T-helper 17 cell (primary cell): Measurements from ENCODE around the gene ONECUT2. TPM values are rescaled to one million over a fixed set of nuclear protein-coding genes. Genes with fewer than 3 reads are reported as not detected.
A peak's percentile ranks its signal among the peaks of the same experiment; 100 is the strongest.

Source experiments
- ATAC-seq: fragments of 150-1000 bp; cut with Tn5 transposase; 2 replicates; pipeline ENCODE4 v1.10.0; 2021; ENCODE audit warnings: mild to moderate bottlenecking, moderate library complexity
- DNase-seq, 3 donors: peaks; one replicate each; pipeline versions ENCODE4 v3.0.0 to v3.0.0-alpha.2; 2020 to 2021
- H3K9me3 ChIP-seq: one replicate; pipeline ENCODE4 v1.7.0; 2013; ENCODE audit warnings: low read length, mild to moderate bottlenecking; ENCODE audit not compliant: control insufficient read depth, poor library complexity, severe bottlenecking
- H3K27ac Mint-ChIP-seq: one replicate; pipeline ENCODE4 v1.8.0; 2022; ENCODE audit warnings: mild to moderate bottlenecking, moderate library complexity, mixed read lengths
- H3K27me3 Mint-ChIP-seq: one replicate; pipeline ENCODE4 v1.8.0; 2022; ENCODE audit warnings: mixed read lengths
- H3K36me3 Mint-ChIP-seq: one replicate; pipeline ENCODE4 v1.8.0; 2022; ENCODE audit warnings: low read depth, mixed read lengths
- H3K4me1 Mint-ChIP-seq: one replicate; pipeline ENCODE4 v1.8.0; 2022; ENCODE audit warnings: mild to moderate bottlenecking, mixed read lengths
- H3K4me3 Mint-ChIP-seq: one replicate; pipeline ENCODE4 v1.8.0; 2022; ENCODE audit warnings: mild to moderate bottlenecking, moderate library complexity, mixed read lengths
- total RNA-seq, 4 donors: library from RNA in 2 of 4; stranded (reverse) in 2 of 4; gene quantifications; one replicate each; pipeline ENCODE4 v1.2.3 and lab custom pipeline; 2022 to 2026

ONECUT2 gene
- total RNA-seq, 2 donors from 2014 or later, result not detected

DNA sequence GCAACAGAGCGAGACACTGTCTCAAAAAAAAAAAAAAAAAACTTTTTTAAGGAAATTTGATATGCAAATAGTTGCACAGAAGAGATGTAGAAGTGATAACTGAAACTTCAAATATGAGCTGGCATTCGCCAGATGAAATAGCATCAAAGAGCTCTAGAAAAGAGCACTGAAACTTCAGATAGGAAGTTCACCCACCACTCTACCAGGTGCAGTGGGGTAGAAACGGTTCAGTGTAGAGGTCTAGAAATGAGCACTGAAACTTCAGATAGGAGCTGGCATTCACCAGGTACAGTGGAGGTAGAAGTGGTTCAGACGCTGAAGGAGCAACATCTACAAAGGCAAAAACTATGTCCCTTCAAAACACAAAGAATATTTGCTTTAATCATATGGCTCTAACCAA, 9.0 kb upstream of the ONECUT2 start:
- H3K27me3 Mint-ChIP-seq, result peaks cover 56% of the 10 kb centered on the region
- H3K36me3 Mint-ChIP-seq, result no peaks in the 10 kb centered on the region
- no peak overlapping the region for H3K27ac Mint-ChIP-seq
- H3K4me3 Mint-ChIP-seq, result no peak overlapping the region
- ATAC-seq, result no peak
- DNase-seq, result no peak
- peaks cover 3% of the 10 kb centered on the region for H3K4me1 Mint-ChIP-seq
- peaks cover 3% of the 10 kb centered on the region for H3K9me3 ChIP-seq

DNA sequence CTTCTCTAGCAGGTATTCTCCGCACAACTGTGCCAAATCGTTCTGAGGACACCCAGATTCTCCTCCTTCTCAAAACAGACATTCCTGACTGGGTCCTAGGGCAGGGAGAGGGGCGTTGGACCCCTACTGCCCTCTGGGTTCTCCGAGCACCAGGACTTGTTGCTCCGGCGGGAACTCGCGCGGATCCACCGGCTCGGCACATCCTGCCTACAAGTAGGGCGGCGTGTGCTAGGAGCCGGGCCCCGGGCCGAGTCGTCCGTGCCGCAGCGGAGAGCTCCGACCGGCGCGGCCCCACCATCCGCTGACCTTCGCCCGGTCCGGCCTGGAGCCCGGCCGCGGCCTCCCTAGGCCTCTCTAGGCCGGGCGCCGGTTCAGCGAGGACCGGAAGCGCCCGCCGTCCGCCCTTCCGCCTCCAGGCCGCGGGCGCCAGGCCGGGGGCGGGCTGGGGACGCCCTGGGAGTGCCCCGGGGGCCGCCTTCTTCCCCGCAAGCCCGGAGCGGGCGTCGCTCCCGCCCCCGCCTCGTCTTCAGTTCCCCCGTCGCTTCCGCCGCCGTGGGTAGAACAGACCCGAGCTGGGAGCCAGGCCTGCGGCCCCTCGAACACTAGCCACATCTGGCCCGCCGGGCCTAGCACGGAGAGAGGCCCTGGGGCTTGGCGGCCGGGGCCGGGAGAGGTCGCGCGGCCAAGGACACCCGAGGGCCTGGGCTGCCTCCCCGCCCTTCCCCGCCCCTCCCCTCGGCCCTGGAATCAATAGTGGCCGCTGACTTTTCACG, 7.6 kb upstream of the ONECUT2 start:
- H3K9me3 ChIP-seq, result peaks cover 3% of the 10 kb centered on the region
- H3K27me3 Mint-ChIP-seq, result peaks cover 61% of the 10 kb centered on the region
- no peak for ATAC-seq
- peak overlapping the region; percentile 73 for H3K4me3 Mint-ChIP-seq
- DNase-seq, result no peak
- H3K4me1 Mint-ChIP-seq, result peaks cover 3% of the 10 kb centered on the region
- no peaks in the 10 kb centered on the region for H3K36me3 Mint-ChIP-seq
- H3K27ac Mint-ChIP-seq, result no peak overlapping the region

DNA sequence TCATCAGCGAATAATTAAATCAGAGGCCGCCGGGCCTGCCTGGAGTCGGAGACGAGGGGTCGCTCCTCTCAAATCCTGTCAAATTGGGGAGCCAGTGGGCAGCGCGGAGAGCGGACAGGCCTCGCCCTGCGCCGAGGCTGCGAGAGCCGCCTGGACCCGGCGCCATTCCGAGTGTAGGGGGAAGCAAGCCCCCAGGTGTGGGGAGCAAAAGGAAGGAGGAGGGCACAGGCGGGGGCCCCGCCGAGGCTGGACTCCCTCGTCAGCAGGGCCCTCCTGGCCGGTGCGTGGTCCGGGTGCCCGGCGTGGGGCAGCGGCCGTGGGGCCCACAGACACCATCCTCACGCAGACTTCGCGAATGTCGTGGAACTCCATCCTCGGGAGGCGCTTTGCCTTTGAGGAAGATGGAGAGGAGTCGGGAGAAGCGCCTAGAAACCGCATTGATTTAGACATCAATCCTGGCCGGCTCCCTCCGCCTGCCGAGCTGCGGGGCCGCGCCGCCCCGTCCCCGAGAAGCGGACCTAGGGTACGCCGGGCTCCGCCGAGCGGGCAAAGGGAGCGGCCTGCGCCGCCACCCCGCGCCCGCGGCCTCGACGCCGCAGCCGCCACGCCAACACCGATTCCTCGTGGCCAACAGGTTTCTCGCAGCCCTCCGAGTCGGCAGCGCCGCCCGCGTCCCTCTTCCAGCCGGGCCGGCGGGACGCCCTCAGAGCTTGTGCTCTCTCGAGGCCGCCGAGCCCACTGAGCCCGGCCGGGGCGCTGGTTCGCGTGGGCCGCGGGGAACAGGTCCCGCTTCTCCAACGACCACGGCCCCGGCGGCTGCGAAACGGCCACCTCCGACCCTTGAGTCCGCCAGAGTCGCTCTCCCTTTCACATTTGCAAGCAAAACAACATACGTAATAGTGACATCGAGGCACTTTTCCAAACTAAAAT, 6.7 kb upstream of the ONECUT2 start:
- no peaks in the 10 kb centered on the region for H3K36me3 Mint-ChIP-seq
- peak overlapping the region; percentile 73 for H3K4me3 Mint-ChIP-seq
- peaks cover 3% of the 10 kb centered on the region for H3K9me3 ChIP-seq
- peaks cover 3% of the 10 kb centered on the region for H3K4me1 Mint-ChIP-seq
- H3K27ac Mint-ChIP-seq, result peak overlapping the region; percentile 27
- peaks cover 63% of the 10 kb centered on the region for H3K27me3 Mint-ChIP-seq
- DNase-seq (no peak), ATAC-seq (no peak)

DNA sequence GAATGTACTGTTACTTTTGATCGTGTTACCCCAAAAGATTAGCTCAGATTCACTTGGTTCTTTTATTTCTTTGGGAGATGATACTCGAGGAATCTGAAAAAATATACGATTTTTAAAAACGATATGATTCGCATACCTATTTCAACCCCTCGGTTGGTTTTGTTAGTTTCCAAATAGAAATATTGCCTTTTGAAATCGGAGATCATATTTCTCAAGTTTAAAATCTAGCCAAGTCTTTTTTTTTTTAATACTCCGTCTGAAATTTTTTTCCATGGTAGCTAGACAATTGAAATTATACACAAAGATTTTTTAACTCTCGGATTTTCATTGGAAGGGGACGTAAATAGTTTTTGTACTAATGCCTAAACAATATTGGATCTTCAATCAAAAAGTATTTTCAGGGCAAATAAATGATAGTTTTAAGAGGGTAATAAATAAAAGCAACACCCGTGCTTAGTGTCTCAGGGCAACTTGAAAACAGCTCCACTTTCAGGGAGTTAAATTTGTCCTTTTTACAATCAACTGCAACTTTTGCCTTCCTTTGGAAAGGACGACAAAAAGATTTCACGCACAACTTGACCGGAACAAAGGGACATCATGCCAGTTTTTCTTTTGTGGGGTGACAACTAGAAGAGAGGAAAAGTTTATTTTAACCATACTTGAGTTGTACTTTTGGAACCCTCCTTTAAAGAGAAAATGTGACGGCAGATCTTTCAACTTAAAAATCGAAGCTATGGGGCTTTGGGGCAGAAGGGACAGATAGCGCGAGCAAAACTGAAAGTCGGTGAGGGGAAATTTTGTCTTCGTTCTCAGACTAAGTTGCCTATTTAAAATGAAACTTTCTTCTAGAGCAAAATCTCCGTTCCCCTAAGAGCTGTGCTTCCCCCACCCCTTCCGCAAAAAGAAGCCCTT, 5.8 kb upstream of the ONECUT2 start:
- no peak for ATAC-seq
- peaks cover 3% of the 10 kb centered on the region for H3K4me1 Mint-ChIP-seq
- H3K27me3 Mint-ChIP-seq, result peaks cover 69% of the 10 kb centered on the region
- DNase-seq, result no peak
- H3K27ac Mint-ChIP-seq, result peak overlapping the region; percentile 27
- H3K9me3 ChIP-seq, result peaks cover 3% of the 10 kb centered on the region
- peak overlapping the region; percentile 52 for H3K4me3 Mint-ChIP-seq
- no peaks in the 10 kb centered on the region for H3K36me3 Mint-ChIP-seq

DNA sequence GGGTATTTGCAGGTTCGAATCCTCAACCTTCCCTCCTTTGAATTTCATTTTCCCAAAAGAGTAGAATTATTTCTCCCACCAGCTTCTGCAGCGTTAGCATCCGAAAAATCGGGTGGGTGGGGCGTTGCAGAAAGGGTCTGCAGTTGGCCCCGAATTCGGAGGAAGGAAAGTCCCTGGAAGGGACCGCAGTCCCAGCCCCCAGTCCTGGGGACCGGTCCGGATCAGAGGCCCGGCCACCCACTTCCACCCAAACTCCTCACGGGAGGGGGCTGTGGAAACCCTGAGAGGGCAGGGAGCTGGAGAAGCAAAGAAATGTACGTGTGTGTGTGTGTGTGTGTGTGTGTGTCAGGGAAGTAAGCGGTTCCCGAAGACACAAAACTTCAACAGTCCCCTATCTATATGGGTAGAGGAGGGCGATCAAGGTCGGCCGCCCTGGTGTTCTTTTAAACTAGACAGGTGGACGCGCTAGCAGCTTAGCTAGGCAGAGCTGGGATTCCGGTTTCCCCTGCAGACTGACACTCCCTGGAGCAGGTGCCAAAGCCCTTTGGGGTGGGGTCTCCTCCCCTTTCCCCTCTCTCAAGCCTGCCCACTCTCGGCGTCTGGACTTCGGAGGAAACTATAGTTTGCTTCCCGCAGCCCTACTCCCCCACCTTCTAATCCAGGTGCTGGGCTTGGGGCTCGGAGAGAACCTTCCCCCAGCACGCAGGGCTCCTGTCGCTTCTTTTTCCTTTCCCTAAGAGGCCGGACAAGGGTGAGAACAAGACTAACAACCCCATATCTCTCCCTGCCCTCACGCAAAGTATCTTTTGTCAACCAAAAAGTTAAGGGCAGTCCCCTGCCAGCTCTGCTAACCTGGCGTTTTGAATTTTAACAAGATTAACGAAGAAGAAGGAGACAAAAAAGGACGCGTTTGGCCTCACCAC, 4.8 kb upstream of the ONECUT2 start:
- peaks cover 3% of the 10 kb centered on the region for H3K9me3 ChIP-seq
- peaks cover 67% of the 10 kb centered on the region for H3K27me3 Mint-ChIP-seq
- peak overlapping the region; percentile 52 for H3K4me3 Mint-ChIP-seq

DNA sequence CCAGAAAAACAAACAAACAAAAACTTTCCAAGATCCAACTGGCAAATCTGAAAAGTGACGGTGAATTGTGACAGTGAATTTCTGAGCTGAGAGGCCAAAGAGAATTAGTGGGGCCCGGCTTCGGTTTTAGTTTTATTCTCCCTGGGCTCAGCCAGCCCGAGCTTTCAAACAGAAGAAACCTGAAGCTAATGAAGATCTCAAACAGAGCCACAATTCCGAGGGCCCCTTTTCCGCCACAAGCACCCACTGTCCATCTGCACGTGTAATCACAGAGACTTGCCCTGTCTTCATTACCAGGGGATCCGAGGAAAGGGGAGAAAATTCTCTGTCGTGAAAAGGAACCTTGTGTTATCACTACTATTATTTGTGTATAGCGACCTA, 4.2 kb upstream of the ONECUT2 start:
- Mint-ChIP-seq H3K4me3 (no peak overlapping the region), H3K27ac (no peak overlapping the region), H3K4me1 (peaks cover 3% of the 10 kb centered on the region), H3K27me3 (peaks cover 64% of the 10 kb centered on the region), H3K36me3 (no peaks in the 10 kb centered on the region)
- no peak for ATAC-seq
- no peak for DNase-seq
- H3K9me3 ChIP-seq, result peaks cover 3% of the 10 kb centered on the region

More for the DNA sequence above, 4.8 kb upstream of the ONECUT2 start:
- DNase-seq (no peak), ATAC-seq (no peak)
- H3K27ac Mint-ChIP-seq, result no peak overlapping the region
- no peaks in the 10 kb centered on the region for H3K36me3 Mint-ChIP-seq
- peaks cover 3% of the 10 kb centered on the region for H3K4me1 Mint-ChIP-seq

DNA sequence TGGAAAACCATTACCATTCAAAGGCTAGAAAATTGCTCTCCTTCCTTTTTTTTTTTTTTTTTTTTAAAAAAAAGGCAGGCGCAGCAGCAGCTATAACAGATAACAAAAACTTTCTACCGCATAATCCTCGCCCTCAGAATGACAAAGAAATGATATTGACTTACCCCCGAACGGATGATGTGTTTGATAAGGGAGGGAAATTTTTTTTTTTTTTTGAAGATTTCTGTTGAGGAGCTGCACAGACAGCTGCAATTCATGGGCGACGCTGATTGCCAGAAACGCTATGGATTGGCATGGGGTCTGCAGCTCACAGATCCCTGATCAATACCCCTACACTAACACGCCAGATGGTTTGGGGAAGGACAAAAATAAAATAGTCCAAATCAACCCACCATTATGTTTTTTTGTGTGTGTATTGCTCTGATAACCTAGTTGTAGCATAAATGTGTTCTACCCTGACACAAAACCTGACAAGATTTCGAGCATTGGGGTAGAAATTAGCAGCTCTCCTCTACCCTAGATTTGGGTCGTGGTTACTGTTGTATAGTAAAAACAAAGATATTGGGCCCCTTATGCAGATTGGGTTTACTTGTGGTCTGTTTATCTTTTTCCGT, 3.6 kb upstream of the ONECUT2 start:
- Mint-ChIP-seq H3K36me3 (no peaks in the 10 kb centered on the region), H3K4me1 (peaks cover 3% of the 10 kb centered on the region), H3K27ac (no peak overlapping the region), H3K4me3 (no peak overlapping the region), H3K27me3 (peaks cover 69% of the 10 kb centered on the region)
- ATAC-seq (no peak), DNase-seq (no peak)
- peaks cover 2% of the 10 kb centered on the region for H3K9me3 ChIP-seq

DNA sequence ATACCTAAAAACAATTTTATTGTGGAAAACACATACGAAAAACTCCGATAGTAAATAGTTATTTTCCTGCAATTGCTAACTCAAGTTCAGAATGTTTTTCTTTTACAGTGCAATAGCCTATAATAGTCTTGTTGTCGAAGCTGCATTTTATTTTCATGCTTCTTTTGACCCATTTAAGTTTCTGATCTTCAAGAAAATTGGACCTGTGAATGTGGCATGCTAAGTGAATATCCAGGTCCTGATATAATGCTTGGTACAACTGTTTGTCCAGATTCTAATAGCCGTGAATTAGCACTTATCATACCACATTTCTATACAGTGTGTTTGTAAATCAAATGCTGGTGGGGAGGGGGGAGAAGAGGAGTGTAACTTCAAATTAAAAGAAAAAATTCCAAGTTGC, 3.0 kb upstream of the ONECUT2 start:
- no peaks in the 10 kb centered on the region for H3K9me3 ChIP-seq
- ATAC-seq, result no peak
- Mint-ChIP-seq H3K4me3 (no peak overlapping the region), H3K27me3 (peaks cover 69% of the 10 kb centered on the region), H3K36me3 (no peaks in the 10 kb centered on the region), H3K4me1 (peaks cover 5% of the 10 kb centered on the region), H3K27ac (no peak overlapping the region)
- no peak for DNase-seq

DNA sequence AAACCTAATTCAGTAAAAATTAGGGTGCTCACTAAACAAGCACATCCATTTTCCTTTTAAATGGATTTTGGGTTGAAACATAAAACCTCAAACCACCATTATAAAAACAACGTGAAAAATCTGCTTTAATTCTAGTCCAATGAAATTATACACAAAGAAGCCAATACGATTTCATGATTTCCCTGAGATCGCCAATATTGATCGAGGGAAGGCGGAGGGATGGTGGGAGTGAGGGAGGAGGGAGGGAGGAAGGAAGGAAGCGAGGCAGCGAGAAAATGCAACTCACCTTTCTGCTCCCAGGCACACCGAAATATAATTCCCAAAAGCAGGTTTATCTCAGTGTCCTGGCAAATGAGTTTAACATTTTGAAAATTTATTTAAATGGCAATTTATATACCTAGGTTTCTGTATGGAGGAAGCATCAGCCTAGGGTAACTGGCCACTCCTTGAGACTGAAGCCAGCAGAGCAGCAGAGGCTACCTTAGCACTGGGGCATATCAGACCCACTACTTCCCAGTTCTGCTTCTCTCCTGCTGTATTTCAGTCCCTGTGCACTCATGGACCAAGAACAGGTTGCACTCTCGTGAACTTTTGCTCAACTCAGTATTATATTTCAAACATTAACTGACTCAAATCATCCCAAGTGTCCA, 2.3 kb upstream of the ONECUT2 start:
- ATAC-seq (no peak), DNase-seq (no peak)
- Mint-ChIP-seq H3K27me3 (peaks cover 75% of the 10 kb centered on the region), H3K27ac (no peak overlapping the region), H3K4me1 (peaks cover 10% of the 10 kb centered on the region), H3K4me3 (no peak overlapping the region), H3K36me3 (no peaks in the 10 kb centered on the region)
- no peaks in the 10 kb centered on the region for H3K9me3 ChIP-seq

DNA sequence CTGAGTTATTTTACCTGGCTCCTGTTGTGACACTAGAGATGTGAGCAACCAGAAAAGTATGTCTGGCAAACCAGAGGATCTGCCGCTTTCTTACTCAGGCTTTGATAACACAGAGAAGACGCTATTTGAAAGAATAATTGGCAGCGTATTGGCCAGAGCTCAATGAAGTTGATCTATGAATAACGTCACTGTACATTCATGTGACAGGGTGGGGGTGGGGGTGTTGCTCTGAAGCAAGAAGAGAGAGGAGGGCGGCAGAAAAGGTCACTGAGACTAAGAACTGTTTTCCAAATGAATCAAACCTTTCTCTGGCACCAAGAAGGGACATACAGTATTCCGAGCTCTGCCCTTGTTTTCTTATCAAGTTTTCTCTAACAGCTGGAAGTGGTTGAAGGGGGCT, 1.7 kb upstream of the ONECUT2 start:
- ATAC-seq (no peak), DNase-seq (no peak)
- Mint-ChIP-seq H3K27me3 (peaks cover 81% of the 10 kb centered on the region), H3K36me3 (no peaks in the 10 kb centered on the region), H3K27ac (no peak overlapping the region), H3K4me3 (peak overlapping the region; percentile 25), H3K4me1 (peaks cover 10% of the 10 kb centered on the region)
- H3K9me3 ChIP-seq, result no peaks in the 10 kb centered on the region

DNA sequence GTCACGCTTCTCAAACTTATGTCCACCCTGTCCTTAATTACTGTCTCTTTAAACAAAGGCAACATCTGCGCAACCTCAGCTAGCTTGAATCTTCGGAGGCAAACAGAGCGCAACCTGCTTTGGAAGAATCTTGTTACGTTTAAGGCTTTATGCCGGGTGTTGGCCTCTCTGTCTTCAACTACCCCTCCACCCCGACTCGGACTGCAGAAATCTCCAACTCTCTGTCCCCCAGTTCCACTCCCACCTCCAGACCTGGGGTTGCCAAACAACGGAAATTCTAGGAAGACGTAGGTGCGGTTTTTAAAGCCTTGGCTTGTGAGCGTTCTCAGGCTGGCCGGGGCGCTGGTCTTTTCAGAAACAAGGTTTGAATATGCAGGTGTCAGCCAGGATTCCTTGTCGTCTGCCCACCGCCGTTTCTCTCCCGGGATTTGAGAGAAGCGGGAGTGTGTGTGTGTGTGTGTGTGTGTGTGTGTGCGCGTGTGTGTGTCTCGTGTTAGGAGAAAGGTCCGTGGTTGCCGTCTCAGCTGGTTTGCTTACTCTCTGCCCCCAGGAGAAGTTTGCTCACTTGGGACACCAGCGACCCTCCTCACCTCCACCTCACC, 1.1 kb upstream of the ONECUT2 start:
- no peaks in the 10 kb centered on the region for H3K9me3 ChIP-seq
- ATAC-seq (no peak), DNase-seq (no peak)
- Mint-ChIP-seq H3K4me3 (peak overlapping the region; percentile 78), H3K27ac (no peak overlapping the region), H3K4me1 (peaks cover 10% of the 10 kb centered on the region), H3K27me3 (peaks cover 85% of the 10 kb centered on the region), H3K36me3 (no peaks in the 10 kb centered on the region)
